GM19395 (cell line): Measurements from ENCODE around the gene ADM2.

ENCODE experiments used
- ATAC-seq: cut with Tn5 transposase; IDR thresholded peaks from one replicate; pipeline ENCODE4 v1.9.1; 2021; ENCODE audit warnings: mild to moderate bottlenecking, moderate library complexity; ENCODE audit not compliant: unreplicated experiment

ADM2 gene

DNA sequence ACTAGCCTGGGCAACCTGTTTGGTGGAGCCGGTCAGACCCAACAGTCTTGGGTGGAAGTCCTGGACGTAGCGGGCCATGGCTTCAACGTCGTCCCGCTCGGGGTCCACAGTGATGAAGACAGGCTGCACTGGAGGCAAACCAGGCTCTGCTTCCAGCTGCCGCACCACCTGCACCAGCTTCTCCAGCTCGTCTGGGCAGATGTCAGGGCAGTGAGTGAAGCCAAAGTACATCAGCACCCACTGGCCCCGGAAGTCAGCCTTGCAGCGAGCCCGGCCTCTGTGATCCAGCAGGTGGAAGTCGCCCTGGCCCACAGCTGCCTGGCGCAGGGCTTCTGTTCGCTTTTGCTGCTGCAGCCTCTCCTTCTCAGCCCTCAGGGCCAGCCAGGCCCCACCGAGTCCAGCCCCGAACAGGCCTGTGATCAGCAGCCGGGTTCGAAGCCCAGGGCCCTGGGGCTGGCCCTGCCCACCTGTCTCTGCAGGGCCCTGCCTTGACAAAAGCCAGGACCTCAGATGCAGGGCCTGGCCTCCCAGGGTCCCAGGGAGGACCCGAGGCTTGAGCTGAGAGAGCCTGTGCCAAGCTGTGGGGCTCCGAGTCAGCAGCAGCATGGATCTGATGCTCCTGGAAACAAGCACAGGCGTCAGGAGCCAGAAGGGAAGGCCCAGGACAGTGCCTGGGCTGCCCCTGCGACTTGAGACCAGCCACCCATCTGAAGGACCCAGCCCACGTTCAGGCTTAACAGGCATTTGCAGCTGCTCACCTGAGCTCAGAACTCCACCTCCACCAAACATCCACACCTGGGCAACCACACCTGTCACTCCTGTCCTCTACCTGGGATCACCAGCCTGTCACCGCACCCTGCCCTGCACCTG, 42.7 kb downstream of the ADM2 start:
- ATAC-seq = no peak

GRCh38 chr22:50524676-50525103, 43.3 kb downstream of the ADM2 start:
- no peak for ATAC-seq

GRCh38 chr22:50525104-50525857, 43.9 kb downstream of the ADM2 start, which contains the start of gene SCO2:
SCO2 (minus strand) TSS chr22:50525598; CDS start chr22:50524411, 1,187 bp downstream.
- ATAC-seq = peak; percentile 42

DNA sequence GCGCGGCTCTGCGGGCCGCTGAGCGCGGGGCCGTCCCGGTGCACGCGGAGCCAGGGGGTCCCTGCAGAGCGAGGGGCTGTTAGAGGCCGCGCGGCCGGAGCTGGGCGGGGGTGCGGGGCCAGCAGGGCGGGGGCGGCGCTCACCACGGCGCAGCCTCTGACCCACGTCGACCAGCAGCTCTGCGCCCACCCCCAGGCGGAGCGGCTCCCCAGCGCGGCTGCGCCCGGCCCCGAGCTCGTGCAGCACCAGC, 44.4 kb downstream of the ADM2 start:
- ATAC-seq = peak; percentile 9

DNA sequence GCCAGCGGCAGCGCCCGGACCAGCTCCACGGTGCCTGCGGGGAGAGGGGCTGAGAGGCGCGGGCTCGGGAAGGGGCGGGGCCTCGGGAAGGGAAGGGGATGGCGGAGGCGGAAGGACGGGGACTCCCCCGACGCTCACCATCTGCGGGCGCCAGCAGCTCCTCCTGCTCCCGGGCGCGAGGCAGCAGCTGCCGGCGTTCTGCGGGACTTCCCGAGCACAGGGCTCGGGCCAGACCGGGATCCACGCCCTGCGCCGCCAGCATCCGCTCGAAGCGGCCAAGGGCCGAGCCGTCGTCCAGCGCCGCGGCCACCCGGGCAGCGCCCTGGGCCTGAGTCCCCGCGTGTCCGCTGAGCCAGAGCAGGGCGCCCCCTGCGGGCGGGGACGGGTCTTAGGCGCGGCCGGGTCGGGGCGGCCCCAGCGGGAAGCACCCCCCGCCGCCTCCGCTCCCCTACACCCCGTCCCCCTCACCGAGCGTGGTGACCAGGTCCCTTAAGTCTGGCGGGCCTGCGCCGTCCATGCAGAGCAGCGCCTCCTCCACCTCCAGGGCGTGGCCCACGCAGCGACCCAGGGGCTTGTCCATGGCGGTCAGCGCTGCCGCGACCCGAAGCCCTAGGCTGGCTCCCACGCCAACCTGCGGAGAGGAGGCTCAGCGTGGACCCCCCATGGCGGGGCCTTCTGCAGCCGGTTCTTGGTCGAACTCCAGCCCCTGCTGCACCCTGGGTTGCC, 44.9 kb downstream of the ADM2 start:
- ATAC-seq = peak; percentile 40

- ATAC-seq = no peak
Observed at GRCh38 chr22:50526834-50527801, 45.8 kb downstream of the ADM2 start.

DNA sequence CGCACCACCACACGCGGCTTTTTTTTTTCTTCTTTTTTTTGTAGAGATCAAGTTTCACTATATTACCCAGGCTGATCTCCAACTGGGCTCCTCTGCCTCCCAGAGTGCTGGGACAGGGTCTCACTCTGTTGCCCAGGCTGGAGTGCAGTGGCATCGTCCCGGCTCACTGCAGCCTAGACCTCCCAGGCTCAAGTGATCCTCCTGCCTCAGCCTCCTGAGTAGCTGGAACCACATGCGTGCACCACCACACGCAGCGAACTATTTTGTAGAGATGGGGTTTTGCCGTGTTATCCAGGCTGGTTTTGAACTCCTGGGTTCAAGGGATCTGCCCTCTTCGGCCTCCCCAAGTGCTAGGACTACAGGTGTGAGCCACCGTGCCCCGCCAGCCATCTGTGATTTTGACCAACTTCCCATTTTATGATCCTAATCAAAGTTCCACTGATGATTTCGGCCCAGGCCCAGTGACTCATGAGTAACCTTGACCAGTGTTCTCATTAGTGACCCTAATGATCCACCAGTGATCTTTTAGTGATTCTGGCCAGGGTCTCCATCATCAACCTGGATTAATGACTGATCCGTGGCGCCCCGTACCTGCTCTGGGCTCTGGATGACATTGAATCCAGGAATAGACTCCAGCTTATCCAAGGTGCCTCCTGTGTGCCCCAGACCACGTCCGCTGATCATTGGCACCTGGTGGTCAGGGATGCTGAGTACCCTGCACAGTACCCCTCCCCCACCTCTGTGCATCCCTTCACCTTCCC, 46.8 kb downstream of the ADM2 start:
- no peak for ATAC-seq

- no peak for ATAC-seq
Observed at GRCh38 chr22:50528682-50529415, 47.5 kb downstream of the ADM2 start.

DNA sequence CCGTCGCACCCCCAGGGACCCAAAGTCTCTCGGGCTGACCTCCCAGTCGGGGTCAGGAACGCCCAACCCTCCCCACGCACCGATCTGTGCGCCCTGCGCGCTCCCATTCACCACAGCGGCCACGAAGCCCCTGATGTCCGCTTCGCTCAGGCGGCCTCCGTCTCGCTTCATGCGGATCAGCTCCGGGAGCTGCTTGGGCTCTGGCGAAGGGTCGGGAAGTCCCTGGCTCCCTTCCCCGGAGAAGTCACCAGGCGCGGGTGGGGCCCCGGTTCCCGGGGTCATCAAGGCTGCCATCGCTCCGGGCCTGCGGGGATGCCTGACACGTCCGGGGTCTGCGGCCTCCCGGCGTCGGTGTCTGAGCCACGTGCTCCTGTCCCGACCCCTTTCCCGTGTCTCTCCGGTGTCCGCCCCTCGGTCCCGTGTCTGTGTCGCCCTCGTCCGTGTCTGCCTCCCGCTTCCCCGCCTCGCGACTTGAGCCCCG, 48.1 kb downstream of the ADM2 start:
- ATAC-seq = no peak

- no peak for ATAC-seq
Observed at GRCh38 chr22:50529897-50530579, 48.7 kb downstream of the ADM2 start, which contains the start of gene TYMP. TYMP (minus strand) TSS chr22:50530012; CDS start chr22:50529709, 303 bp downstream.

DNA sequence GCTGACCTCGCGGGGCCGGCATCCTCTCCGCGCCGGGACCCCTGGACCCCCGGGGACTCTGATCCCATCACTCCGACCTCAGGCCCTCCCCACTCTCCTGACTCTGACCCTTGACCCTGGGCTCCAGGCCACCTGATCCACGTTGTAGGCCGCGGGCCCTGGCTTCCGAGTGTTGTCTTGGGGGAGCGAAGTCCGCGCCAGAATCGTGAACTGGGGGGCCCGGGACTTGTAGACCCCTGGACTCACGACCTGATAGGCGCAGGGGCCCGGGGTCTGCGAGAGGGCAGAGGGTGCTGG, 49.2 kb downstream of the ADM2 start:
- no peak for ATAC-seq

- ATAC-seq = no peak
Observed at GRCh38 chr22:50530877-50531545, 49.7 kb downstream of the ADM2 start.

- ATAC-seq = no peak
Observed at GRCh38 chr22:50531546-50531961, 50.2 kb downstream of the ADM2 start.

GRCh38 chr22:50531962-50532674, 50.8 kb downstream of the ADM2 start:
- no peak for ATAC-seq

DNA sequence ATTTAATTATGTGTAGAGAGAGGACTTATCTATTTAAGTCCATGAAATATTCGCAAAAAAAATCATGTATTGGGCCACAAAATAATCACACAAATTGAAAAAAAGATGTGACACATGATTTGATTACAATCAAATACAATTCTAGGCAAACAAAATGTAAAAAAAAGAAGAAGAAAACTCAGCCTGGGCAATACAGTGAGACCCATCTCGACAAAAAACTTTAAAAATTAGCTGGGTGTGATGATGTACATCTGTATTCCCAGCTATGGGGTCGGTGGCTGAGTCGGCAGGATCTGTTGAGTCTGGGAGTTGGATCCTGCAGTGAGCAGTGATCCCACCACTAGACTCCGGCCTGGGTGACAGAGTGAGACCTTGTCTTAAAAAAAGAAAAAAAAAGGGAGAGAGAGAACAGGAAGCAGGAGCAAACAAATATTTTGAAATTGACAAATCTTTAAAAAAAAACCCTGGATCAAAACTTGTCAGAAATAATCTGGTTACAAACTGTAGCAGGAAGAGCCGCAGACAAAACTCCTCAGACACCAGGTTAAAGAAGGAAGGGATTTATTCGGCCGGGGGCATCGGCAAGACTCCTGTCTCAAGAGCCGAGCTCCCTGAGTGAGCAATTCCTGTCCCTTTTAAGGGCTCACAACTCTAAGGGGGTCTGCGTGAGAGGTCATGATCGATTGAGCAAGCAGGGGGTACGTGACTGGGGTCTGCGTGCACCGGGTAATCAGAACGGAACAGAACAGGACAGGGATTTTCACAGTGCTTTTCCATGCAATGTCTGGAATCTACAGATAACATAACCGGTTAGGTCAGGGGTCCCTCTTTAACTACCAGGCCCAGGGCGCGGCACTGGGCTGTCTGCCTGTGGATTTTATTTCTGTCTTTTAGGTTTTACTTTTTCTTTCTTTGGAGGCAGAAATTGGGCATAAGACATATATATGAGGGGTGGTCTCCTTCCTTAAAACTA, 51.8 kb downstream of the ADM2 start:
- no peak for ATAC-seq
